ENCODE results near the gene HYPK. TPM values are rescaled to one million over a fixed set of nuclear protein-coding genes. Genes with fewer than 3 reads are reported as not detected.

Gene HYPK
- total RNA-seq, 1 donor from 2014 or later, result 11.3 TPM

DNA sequence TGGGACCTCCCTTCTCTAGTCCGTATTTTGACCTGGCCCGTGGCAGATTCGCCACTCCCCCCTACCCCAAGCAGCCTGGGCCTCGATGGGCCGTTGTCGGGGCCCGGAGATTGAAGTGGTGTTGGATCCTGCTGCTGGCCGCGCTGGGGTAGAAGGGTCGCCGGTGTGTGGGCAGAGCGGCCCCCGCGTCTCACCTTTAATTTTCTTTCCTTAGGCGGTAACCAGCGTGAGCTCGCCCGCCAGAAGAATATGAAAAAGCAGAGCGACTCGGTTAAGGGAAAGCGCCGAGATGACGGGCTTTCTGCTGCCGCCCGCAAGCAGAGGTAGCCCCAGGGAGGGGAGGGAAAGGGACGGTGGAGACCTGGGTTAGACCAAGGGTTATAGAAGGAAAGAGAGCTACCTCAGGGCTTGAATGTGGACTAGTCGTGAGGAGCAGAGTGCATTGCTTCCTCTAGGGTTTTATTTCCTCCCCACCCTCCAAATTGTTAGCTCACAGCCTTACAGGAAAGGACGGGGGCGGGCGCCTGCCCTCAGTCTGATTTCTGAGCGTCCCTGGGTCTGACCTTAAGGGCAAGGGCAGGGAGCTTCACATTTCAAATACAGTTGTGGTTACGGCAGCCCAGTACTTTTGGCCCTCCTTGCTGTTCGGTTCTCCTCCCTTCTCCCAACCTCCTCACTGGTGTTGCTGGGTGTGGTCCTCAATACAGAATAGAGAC is 7.5 kb upstream of the HYPK start:
- Histone ChIP-seq H3K27ac (peak overlapping the region; percentile 98), H3K27me3 (no peaks in the 10 kb centered on the region), H3K4me1 (peaks cover 30% of the 10 kb centered on the region), H3K36me3 (peaks cover 38% of the 10 kb centered on the region), H3K4me3 (peak overlapping the region; percentile 94), H3K9me3 (no peaks in the 10 kb centered on the region)
- peak; percentile 40 for ATAC-seq
- peak; percentile 80 for DNase-seq
- intact Hi-C loops (cut with DNase I), result no loop called here
- TF ChIP-seq, protein P1, sequence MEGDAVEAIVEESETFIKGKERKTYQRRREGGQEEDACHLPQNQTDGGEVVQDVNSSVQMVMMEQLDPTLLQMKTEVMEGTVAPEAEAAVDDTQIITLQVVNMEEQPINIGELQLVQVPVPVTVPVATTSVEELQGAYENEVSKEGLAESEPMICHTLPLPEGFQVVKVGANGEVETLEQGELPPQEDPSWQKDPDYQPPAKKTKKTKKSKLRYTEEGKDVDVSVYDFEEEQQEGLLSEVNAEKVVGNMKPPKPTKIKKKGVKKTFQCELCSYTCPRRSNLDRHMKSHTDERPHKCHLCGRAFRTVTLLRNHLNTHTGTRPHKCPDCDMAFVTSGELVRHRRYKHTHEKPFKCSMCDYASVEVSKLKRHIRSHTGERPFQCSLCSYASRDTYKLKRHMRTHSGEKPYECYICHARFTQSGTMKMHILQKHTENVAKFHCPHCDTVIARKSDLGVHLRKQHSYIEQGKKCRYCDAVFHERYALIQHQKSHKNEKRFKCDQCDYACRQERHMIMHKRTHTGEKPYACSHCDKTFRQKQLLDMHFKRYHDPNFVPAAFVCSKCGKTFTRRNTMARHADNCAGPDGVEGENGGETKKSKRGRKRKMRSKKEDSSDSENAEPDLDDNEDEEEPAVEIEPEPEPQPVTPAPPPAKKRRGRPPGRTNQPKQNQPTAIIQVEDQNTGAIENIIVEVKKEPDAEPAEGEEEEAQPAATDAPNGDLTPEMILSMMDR (IDR thresholded peaks at IDR 0.05), result no peak

DNA sequence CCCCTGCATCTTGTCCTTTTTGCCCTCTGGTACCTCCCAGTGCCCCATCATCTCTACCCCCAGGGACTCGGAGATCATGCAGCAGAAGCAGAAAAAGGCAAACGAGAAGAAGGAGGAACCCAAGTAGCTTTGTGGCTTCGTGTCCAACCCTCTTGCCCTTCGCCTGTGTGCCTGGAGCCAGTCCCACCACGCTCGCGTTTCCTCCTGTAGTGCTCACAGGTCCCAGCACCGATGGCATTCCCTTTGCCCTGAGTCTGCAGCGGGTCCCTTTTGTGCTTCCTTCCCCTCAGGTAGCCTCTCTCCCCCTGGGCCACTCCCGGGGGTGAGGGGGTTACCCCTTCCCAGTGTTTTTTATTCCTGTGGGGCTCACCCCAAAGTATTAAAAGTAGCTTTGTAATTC is 6.8 kb upstream of the HYPK start:
- ATAC-seq (no peak), DNase-seq (no peak)
- Histone ChIP-seq H3K27me3 (no peaks in the 10 kb centered on the region), H3K4me1 (peaks cover 37% of the 10 kb centered on the region), H3K27ac (peak overlapping the region; percentile 98), H3K4me3 (peak overlapping the region; percentile 94), H3K36me3 (peaks cover 39% of the 10 kb centered on the region), H3K9me3 (no peaks in the 10 kb centered on the region)
- TF ChIP-seq, protein P1 (IDR thresholded peaks at IDR 0.05), result no peak
- intact Hi-C loops (cut with DNase I), result no loop called here

DNA sequence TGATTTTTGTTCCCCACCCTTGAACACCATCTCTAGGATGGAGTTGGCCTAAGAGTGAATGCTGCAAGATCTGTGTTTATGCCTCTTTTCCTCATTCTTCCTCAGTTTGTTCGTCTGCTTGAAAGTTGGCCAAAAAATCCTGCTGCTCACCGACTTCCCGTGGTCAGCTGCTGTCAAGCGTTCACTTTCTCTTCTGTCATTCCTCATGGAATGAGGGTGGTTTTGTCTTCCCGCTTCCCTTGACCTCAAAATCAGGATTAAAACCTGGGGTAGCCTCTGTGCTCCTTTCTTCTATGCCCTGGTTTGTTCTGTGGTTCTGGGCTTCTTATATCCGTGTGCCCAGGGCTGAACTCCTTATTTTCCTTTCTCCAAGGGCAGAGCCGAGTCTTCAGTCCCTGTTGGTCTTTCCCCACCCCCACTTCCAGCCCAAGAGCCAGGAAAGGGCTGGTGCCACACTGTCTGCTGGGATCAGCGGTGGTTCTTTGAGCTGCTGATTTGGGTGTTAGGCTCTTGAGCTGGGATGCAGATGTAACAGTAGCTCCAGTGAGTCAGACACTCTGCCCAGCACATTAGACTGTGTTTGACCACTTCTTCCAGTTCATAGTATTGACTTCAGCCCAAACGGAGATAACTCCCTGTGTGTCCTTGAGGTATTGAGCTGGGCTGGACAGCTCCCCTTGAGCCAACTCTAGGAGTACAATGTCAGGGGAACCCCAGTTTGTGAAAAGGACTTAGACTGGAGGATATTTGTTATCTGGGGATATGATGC is 5.9 kb upstream of the HYPK start:
- H3K27ac ChIP-seq, result peak overlapping the region; percentile 98
- no peaks in the 10 kb centered on the region for H3K27me3 ChIP-seq
- H3K9me3 ChIP-seq, result no peaks in the 10 kb centered on the region
- intact Hi-C loops (cut with DNase I), result no loop called here
- no peak for ATAC-seq
- peaks cover 38% of the 10 kb centered on the region for H3K4me1 ChIP-seq
- H3K4me3 ChIP-seq, result peak overlapping the region; percentile 94
- no peak for DNase-seq
- peaks cover 46% of the 10 kb centered on the region for H3K36me3 ChIP-seq
- TF ChIP-seq, protein P1 (IDR thresholded peaks at IDR 0.05), result no peak

DNA sequence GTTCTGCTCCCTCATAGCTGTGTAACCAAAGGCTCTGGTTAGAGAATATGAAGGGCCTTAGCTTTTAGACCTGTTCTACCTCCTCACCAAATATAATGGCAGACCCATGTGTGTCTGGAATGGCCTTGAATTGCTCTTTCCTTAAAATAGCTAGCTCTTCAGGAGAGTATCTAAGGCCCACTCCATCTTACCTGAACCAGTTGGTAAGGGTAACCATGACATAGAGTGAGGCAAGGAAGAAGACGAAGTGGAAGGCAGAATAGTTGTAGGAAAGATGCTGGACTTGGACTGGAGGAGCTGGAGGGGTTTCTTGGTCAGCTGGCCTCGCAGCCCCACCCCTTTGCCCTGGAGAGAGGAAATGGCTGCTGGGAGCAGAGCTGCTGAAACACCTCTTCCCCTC is 5.2 kb upstream of the HYPK start:
- Histone ChIP-seq H3K4me3 (no peak overlapping the region), H3K4me1 (peaks cover 45% of the 10 kb centered on the region), H3K27ac (peak overlapping the region; percentile 98), H3K9me3 (no peaks in the 10 kb centered on the region), H3K36me3 (peaks cover 52% of the 10 kb centered on the region), H3K27me3 (no peaks in the 10 kb centered on the region)
- intact Hi-C loops (cut with DNase I), result no loop called here
- DNase-seq (no peak), ATAC-seq (no peak)
- TF ChIP-seq, protein P1 (IDR thresholded peaks at IDR 0.05), result no peak

DNA sequence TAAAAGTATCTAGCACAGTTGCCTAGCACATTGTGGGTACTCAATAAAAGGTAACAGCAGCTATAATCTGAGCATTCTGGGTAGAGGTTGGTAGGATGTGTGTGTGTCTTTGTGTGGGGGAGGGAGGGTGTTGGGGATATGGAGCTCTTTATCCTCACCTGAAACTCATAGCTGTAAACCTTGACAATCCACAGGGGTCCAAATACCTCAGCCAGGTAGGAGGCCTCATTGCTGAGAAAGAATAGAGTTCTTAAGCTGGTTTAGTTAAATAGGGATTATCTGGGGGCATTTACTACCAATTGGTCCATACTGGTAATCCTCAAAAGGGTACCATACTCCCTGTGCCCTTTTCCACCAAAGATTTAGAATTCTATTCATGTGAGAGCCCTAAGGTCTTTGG is 4.4 kb upstream of the HYPK start:
- peaks cover 52% of the 10 kb centered on the region for H3K36me3 ChIP-seq
- DNase-seq (no peak), ATAC-seq (no peak)
- H3K4me3 ChIP-seq, result no peak overlapping the region
- intact Hi-C loops (cut with DNase I), result no loop called here
- TF ChIP-seq, protein P1 (IDR thresholded peaks at IDR 0.05), result no peak
- H3K9me3 ChIP-seq, result no peaks in the 10 kb centered on the region
- H3K4me1 ChIP-seq, result peaks cover 46% of the 10 kb centered on the region
- no peak overlapping the region for H3K27ac ChIP-seq
- no peaks in the 10 kb centered on the region for H3K27me3 ChIP-seq

Data from upper lobe of right lung (tissue), 1 donor.